HEK293T (cell line): ENCODE data around the gene FBXO40.

ENCODE experiments used
- CTCF ChIA-PET: fragments of 350-600 bp; formaldehyde crosslinking; extraction: SDS; loops from one replicate; lab custom pipeline; 2021; ENCODE audit warnings: antibody characterized with exemption, inconsistent platforms; lab: Yijun Ruan, JAX
- POLR2A ChIA-PET: fragments of 350-600 bp; formaldehyde crosslinking; extraction: SDS; loops from one replicate; lab custom pipeline; 2020; ENCODE audit warnings: antibody characterized with exemption, inconsistent platforms; lab: Yijun Ruan, JAX
- DNase-seq: peaks from one replicate; pipeline ENCODE4 v3.0.0; 2012; ENCODE audit warnings: mixed read lengths; ENCODE audit errors: extremely low spot score
- ARNT ChIP-seq: fragments of 450-650 bp; IDR thresholded peaks from 2 replicates; pipeline ENCODE4 v1.6.1; 2017; ENCODE audit warnings: mild to moderate bottlenecking
- BHLHE40 ChIP-seq: fragments of 450-650 bp; IDR thresholded peaks from 2 replicates; pipeline ENCODE4 v1.6.1; 2016; ENCODE audit warnings: mild to moderate bottlenecking, moderate library complexity, borderline replicate concordance
- CTBP1 ChIP-seq: fragments of 450-650 bp; IDR thresholded peaks from 2 replicates; pipeline ENCODE4 v1.6.1; 2016; ENCODE audit warnings: borderline replicate concordance
- ELF4 ChIP-seq: fragments of 450-650 bp; IDR thresholded peaks from 2 replicates; pipeline ENCODE4 v1.6.1; 2017; ENCODE audit warnings: antibody characterized with exemption
- FOXA1 ChIP-seq: fragments of 450-650 bp; IDR thresholded peaks from 2 replicates; pipeline ENCODE4 v1.6.1; 2016; ENCODE audit warnings: mild to moderate bottlenecking
- FOXK2 ChIP-seq: fragments of 450-650 bp; IDR thresholded peaks from 2 replicates; pipeline ENCODE4 v1.6.1; 2016; ENCODE audit warnings: mild to moderate bottlenecking
- FOXM1 ChIP-seq: fragments of 450-650 bp; IDR thresholded peaks from 2 replicates; pipeline ENCODE4 v1.6.1; 2017; ENCODE audit warnings: mild to moderate bottlenecking, borderline replicate concordance
- HDGF ChIP-seq: fragments of 450-650 bp; IDR thresholded peaks from 2 replicates; pipeline ENCODE4 v1.6.1; 2017; ENCODE audit warnings: antibody characterized with exemption, borderline replicate concordance
- L3MBTL2 ChIP-seq: fragments of 450-650 bp; conservative IDR thresholded peaks from 2 replicates; pipeline ENCODE4 v1.6.1; 2016; ENCODE audit warnings: mild to moderate bottlenecking
- LEF1 ChIP-seq: fragments of 450-650 bp; IDR thresholded peaks from 2 replicates; pipeline ENCODE4 v1.6.1; 2017; ENCODE audit warnings: mild to moderate bottlenecking, borderline replicate concordance
- NFRKB ChIP-seq: fragments of 450-650 bp; IDR thresholded peaks from 2 replicates; pipeline ENCODE4 v1.6.1; 2016; ENCODE audit warnings: mild to moderate bottlenecking, moderate library complexity
- PKNOX1 ChIP-seq: fragments of 450-650 bp; IDR thresholded peaks from 2 replicates; pipeline ENCODE4 v1.6.1; 2016
- SP1 ChIP-seq: fragments of 450-650 bp; IDR thresholded peaks from 2 replicates; pipeline ENCODE4 v1.6.1; 2017
- SUZ12 ChIP-seq: fragments of 450-650 bp; IDR thresholded peaks from 2 replicates; pipeline ENCODE4 v1.6.1; 2016; ENCODE audit warnings: mild to moderate bottlenecking
- TARDBP ChIP-seq: fragments of 450-650 bp; IDR thresholded peaks from 2 replicates; pipeline ENCODE4 v1.6.1; 2016
- ZNF384 ChIP-seq: fragments of 450-650 bp; IDR thresholded peaks from 2 replicates; pipeline ENCODE4 v1.6.1; 2016

Gene FBXO40

GRCh38 chr3:121665488-121665887 is 72.3 kb downstream of the FBXO40 start:
- DNase-seq, result no peak
- CTCF ChIA-PET, result no interaction called here
- TF ChIP-seq FOXK2, result no peak
- POLR2A ChIA-PET, result no interaction called here

- ChIA-PET CTCF (no interaction called here), POLR2A (no interaction called here)
- no peak for DNase-seq
- TF ChIP-seq L3MBTL2, result no peak
Observed at GRCh38 chr3:121667333-121667732, 74.2 kb downstream of the FBXO40 start.

GRCh38 chr3:121670676-121671075 is 77.5 kb downstream of the FBXO40 start:
- POLR2A ChIA-PET, result no interaction called here
- no peak for DNase-seq
- TF ChIP-seq ARNT (no peak), SP1 (no peak), NFRKB (no peak), ELF4 (no peak), L3MBTL2 (no peak), SUZ12 (no peak), BHLHE40 (no peak), HDGF (no peak), FOXM1 (no peak), PKNOX1 (no peak), FOXA1 (no peak), LEF1 (no peak)
- CTCF ChIA-PET, result no interaction called here

- no peak for DNase-seq
- ChIA-PET CTCF (no interaction called here), POLR2A (no interaction called here)
- no peak for TF ChIP-seq ELF4
- TF ChIP-seq FOXA1, result no peak
- TF ChIP-seq NFRKB, result no peak
- no peak for TF ChIP-seq FOXM1
- no peak for TF ChIP-seq TARDBP
- no peak for TF ChIP-seq L3MBTL2
- TF ChIP-seq PKNOX1, result no peak
- TF ChIP-seq ZNF384, result no peak
- TF ChIP-seq FOXK2, result no peak
- TF ChIP-seq ARNT, result no peak
- TF ChIP-seq CTBP1, result no peak
- no peak for TF ChIP-seq SP1
Observed at GRCh38 chr3:121677141-121677540, 84.0 kb downstream of the FBXO40 start.
